ENCODE measurements around the gene SLC25A51. TPM values are rescaled to one million over a fixed set of nuclear protein-coding genes. Genes with fewer than 3 reads are reported as not detected.

The SLC25A51 gene
- total and polyA plus RNA-seq, 2 donors from 2014 or later, result 10.7 to 25.5 TPM

DNA sequence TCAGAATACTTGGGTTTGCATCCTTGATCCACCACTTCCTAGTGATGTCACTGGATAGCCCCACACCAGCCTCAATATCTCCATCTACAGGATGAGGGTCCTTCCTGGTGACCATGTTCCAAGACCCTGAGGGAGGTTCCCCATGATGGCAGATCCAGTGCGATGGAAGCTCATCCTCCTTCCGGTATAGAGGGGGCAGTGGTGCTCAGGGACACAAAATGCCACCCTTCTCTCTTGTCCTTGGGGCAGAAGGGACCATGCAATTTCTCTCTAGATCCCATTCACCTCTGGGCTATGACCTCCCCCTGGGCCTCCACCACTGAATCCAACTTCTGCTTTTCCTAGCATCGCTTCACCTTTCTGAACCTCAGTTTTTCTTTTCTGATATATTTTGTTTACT, 5.4 kb upstream of the SLC25A51 start:
- H3K4me1 ChIP-seq (ENCODE audit: control insufficient read depth in 2 of 3, insufficient read depth in 2 of 3, low read depth in 1 of 3, low read length in 3 of 3), result peaks cover 0 to 11% (median 7%) of the 10 kb centered on the region in 3 donors
- DNase-seq, result no peak
- TF ChIP-seq, protein P1, sequence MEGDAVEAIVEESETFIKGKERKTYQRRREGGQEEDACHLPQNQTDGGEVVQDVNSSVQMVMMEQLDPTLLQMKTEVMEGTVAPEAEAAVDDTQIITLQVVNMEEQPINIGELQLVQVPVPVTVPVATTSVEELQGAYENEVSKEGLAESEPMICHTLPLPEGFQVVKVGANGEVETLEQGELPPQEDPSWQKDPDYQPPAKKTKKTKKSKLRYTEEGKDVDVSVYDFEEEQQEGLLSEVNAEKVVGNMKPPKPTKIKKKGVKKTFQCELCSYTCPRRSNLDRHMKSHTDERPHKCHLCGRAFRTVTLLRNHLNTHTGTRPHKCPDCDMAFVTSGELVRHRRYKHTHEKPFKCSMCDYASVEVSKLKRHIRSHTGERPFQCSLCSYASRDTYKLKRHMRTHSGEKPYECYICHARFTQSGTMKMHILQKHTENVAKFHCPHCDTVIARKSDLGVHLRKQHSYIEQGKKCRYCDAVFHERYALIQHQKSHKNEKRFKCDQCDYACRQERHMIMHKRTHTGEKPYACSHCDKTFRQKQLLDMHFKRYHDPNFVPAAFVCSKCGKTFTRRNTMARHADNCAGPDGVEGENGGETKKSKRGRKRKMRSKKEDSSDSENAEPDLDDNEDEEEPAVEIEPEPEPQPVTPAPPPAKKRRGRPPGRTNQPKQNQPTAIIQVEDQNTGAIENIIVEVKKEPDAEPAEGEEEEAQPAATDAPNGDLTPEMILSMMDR (IDR thresholded peaks at IDR 0.05; ENCODE audit: borderline replicate concordance, extremely low read depth, insufficient read depth), result no peak
- no peaks in the 10 kb centered on the region for H3K36me3 ChIP-seq (ENCODE audit: control insufficient read depth in 2 of 3, insufficient read depth in 3 of 3, low read length in 3 of 3)
- intact Hi-C loops (cut with DNase I), result no loop called here
- no peak overlapping the region for H3K27ac ChIP-seq (ENCODE audit: low read depth in 2 of 2, low read length in 2 of 2)
- FAIRE-seq, result no peak
- no peaks in the 10 kb centered on the region for H3K9me3 ChIP-seq (ENCODE audit: control insufficient read depth in 2 of 3, insufficient read depth in 1 of 3, low read length in 3 of 3)
- no peaks in the 10 kb centered on the region for H3K27me3 ChIP-seq (ENCODE audit: control insufficient read depth, insufficient read depth, low read length)
- H3K4me3 ChIP-seq (ENCODE audit: low read length in 3 of 3), result no peak overlapping the region
- H3K9ac ChIP-seq (ENCODE audit: low read length in 3 of 3), result no peak overlapping the region

DNA sequence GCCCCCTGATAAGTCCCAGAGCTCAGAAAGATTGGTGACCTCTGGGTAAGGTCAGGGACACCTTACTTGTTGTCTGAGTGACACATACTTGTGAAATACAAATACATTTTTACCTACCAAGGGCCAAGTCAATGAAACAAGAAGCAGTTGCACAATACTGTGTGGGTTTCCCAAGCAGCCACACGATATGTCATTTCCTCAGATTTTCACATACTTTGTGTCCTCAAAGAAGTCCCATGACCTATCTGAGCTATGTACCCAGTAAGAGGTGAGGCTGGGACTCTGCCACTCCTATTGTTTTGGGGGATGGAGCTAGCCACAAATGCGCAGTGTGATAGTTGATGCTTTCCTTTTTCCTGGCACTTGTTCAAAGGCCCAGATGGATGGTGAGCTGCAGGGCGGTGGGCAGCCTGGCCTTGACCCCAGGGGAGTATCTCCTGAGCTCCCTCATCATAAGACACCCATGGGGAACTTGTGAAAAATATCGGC, 4.8 kb upstream of the SLC25A51 start:
- TF ChIP-seq, protein P1 (IDR thresholded peaks at IDR 0.05; ENCODE audit: borderline replicate concordance, extremely low read depth, insufficient read depth), result no peak
- Histone ChIP-seq H3K4me3 (ENCODE audit: low read length in 3 of 3) (no peak overlapping the region), H3K27me3 (ENCODE audit: control insufficient read depth, insufficient read depth, low read length) (no peaks in the 10 kb centered on the region), H3K36me3 (ENCODE audit: control insufficient read depth in 2 of 3, insufficient read depth in 3 of 3, low read length in 3 of 3) (no peaks in the 10 kb centered on the region), H3K4me1 (ENCODE audit: control insufficient read depth in 2 of 3, insufficient read depth in 2 of 3, low read depth in 1 of 3, low read length in 3 of 3) (peaks cover 0 to 6% (median under 1%) of the 10 kb centered on the region in 3 donors), H3K9me3 (ENCODE audit: control insufficient read depth in 2 of 3, insufficient read depth in 1 of 3, low read length in 3 of 3) (no peaks in the 10 kb centered on the region), H3K9ac (ENCODE audit: low read length in 3 of 3) (no peak overlapping the region), H3K27ac (ENCODE audit: low read depth in 2 of 2, low read length in 2 of 2) (no peak overlapping the region)
- intact Hi-C loops (cut with DNase I), result no loop called here
- DNase-seq (no peak), FAIRE-seq (no peak)

DNA sequence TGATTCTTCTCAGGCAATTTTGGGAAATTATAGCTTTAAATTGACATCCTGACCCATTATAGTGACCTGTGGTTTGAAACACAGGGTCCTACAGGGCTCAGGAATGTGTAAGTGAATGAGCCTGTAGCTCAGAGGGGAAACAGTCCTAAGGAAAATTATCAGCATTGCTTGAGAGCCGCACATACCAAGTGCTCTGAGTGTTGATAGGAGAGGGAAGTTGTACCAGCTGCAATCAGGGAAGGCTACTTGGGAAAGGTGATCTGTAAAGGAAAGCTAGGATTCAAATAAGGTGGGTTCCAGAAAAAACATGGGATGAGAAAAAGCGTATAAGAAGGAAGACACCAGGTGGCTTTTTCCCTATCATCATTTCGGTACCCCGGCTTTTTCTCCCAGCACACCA, 4.4 kb upstream of the SLC25A51 start:
- Histone ChIP-seq H3K27me3 (ENCODE audit: control insufficient read depth, insufficient read depth, low read length) (no peaks in the 10 kb centered on the region), H3K36me3 (ENCODE audit: control insufficient read depth in 2 of 3, insufficient read depth in 3 of 3, low read length in 3 of 3) (no peaks in the 10 kb centered on the region), H3K4me3 (ENCODE audit: low read length in 3 of 3) (no peak overlapping the region), H3K4me1 (ENCODE audit: control insufficient read depth in 2 of 3, insufficient read depth in 2 of 3, low read depth in 1 of 3, low read length in 3 of 3) (peaks cover 0 to 7% (median 0%) of the 10 kb centered on the region in 3 donors), H3K9ac (ENCODE audit: low read length in 3 of 3) (no peak overlapping the region), H3K9me3 (ENCODE audit: control insufficient read depth in 2 of 3, insufficient read depth in 1 of 3, low read length in 3 of 3) (no peaks in the 10 kb centered on the region), H3K27ac (ENCODE audit: low read depth in 2 of 2, low read length in 2 of 2) (no peak overlapping the region)
- TF ChIP-seq, protein P1 (IDR thresholded peaks at IDR 0.05; ENCODE audit: borderline replicate concordance, extremely low read depth, insufficient read depth), result no peak
- intact Hi-C loops (cut with DNase I), result no loop called here
- no peak for DNase-seq
- FAIRE-seq, result no peak

All from kidney (tissue), 14 donors.